ENCODE data around the gene MYL7.

The MYL7 gene

DNA sequence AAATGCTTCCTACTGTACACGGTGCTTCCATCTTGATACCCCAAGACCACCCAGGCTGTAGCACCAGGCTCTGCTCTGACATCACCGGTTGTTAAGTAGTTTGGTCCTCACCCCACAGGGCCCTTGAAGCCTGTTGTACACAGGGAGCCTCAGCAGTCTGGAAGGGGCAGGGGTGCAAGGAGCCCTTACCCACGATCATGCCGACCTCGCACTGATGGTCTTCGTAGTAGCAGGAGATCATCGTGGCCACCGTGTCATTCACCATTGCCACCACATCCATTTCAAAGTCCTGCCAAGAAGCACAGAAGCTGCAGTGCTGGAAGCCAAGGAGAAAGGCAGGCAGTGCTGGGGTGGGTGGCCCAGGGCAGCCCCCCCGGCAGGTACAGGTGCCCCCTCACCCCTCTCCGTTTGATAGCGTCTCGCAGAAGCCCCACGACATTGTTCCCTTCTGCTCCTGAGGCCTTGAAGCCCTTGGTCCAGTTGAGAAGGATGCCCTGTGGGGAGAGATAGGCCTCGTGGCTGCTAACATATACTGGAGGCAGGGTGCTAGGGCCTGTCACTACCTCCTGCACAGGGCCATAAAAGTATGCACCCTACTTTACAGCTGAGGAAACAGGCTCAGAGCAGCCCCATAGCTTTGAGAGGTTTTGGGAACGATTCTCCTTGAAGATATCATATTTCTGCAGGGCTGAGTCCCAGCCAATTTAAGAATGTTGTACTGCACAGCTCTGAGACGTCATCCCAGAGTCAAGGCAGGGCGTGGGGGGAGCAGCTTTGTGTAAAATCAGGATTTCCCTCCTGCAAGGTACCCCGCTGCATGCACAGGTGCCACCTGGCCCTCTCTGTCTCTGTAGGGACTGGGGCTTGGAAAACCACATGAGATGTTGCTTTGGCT is 8.7 kb upstream of the MYL7 start:
- no peak for FAIRE-seq

DNA sequence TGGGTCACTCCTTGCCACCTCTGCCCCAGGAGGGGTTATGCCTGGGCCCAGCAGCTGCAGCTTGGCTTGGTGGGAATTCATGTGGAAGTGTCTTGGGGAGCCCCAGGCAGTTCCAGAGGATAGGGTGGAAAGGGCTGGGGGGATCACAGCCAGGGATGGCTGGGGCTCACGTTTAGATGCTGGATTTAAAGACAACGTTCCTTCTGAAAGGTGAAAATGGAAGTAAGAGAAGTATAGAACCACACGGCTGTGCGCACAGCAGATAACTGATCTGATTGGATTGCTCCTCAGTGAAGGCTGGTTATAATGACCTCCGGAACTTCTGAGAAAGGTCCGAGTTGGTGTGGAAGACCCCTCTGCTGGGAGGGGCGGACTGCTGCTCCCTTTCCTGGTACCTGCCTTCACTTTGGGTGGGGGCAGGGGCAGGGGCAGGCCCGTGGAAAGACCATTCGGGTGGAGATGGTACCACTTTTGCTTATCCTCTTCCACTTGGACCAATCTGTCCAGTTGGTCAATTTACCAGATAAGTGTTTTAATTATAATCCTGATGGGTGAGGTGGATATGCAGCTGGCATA is 7.9 kb upstream of the MYL7 start:
- FAIRE-seq, result no peak

DNA sequence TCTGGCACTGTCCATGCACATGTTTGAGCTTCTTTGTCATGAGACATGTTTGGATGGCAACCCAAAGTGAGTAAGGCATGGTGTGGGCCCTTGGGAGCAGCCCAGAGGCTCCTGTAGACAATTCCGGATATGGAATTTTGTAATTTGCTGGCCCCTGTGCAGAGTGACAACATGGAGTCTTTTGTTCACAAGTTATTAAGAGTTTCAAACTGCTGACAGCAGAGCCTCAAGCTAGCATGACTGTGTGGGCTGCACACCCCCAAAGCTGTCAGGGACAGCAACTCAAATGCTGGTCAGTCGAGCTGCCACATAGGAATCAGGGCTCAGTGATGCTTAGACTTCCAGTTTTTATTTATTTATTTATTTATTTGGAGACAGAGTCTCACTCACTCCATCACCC is 7.0 kb upstream of the MYL7 start:
- FAIRE-seq, result no peak

DNA sequence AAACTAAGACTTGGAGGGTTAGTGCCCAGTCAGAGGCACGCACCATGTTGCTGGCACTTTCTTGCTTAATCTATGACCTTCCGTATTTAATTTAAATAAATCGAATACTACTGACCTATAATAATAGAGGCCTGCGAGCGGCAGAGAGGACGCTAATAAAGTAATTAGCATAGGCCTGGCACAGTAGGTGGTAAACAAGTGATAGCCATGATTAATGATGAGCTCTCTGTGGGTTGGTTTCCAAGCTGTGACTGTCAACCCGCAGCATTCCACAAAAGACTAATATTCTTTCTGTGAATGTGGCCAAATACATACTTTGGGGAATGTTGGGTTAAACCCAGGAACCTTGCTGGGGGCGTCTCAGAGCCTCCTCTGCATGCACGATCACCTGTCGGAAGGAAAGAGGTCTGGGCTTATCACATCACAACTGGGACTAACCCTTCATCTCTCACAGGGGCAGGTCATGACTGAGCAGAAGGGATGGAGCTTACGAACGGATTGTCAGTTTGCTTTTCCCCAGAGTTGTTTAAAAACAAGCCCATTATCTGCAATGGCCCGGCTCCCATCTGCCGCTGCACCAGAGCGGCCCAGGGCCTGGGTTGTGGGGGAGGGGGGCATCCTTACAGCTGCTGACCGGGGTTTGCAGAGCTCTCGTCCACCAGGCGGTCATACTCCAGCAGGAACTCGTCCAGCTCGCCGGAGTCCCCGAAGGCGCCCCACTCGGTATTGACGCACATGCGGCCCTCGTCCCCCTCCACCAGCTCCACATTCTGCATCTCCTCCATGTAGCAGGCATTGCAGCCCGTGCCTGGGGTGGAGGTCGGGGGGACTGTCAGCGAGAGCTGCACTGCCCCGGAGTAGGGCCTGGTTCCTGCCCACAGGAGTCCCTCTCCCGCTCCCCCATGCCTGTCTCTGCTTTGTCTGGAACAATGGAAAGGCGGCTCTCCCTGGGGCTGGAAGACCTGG is 6.2 kb upstream of the MYL7 start:
- FAIRE-seq, result no peak

DNA sequence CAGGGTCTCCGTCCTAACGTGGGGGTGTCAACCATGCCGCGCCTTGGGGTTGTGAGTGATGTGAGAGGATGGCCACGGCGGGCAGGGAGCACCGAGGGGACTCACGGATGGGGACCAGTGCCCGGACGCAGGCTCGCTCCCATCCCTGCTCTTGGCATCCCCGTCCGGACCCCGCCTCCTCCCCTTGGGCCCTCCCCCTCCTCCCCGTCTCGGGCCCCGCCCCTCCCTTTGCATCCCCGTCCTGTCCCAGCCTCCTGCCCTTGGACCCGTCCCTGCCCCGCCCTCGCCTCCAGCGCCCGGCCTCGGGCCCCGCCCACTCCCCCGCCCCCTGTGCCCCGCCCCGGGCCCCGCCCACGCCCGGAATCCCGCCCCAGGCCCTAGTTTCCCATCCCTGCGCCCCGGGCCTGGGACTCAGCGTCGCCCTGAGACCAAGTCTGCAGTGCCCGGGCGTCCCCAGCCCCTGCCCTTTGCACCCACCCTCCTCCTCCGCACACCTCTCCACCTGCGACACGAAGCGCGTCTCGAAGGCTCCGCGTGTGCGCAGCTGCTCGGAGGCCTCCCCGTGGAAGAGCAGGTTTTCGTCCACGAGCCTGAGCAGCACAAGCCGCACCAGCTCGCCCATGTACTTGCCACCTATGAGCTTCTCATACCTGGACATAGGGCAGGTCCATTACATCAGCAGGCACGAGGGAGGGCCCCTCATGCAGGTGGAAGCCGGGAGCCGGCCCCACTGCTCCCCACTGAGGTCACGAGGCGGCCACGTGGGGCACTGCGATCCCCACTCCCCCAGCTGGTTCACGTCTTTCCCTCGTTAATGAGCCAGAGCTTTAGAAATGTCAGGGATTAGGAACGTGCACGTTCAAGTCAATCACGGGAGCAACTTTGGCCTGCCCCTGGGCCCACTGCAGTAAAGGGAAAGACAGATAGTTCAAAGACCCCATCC is 5.1 kb upstream of the MYL7 start:
- no peak for FAIRE-seq

DNA sequence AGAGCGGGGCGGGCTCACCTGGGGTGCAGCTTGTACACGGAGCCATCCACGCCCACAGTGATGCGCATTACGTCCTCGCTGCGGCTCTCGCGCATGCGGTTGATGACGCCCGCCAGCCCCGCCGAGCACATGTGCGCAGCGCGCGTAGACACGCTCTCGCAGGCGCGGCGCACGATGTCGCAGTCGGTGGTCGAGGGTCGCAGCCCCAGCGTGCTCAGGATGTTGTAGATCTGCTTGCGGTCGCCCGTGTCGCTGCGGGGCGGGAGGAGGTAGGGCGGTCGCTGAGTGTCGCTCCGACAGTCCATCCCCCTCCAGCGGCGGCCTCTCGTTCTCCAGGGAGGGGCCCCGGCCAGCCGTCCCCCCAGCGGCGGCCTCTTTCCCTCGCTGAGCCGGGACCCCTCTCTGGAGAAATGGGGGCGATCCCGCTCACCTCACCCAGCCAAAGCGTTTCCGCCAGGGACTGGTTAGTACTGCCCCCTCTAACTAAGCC is 4.4 kb upstream of the MYL7 start:
- no peak for FAIRE-seq

DNA sequence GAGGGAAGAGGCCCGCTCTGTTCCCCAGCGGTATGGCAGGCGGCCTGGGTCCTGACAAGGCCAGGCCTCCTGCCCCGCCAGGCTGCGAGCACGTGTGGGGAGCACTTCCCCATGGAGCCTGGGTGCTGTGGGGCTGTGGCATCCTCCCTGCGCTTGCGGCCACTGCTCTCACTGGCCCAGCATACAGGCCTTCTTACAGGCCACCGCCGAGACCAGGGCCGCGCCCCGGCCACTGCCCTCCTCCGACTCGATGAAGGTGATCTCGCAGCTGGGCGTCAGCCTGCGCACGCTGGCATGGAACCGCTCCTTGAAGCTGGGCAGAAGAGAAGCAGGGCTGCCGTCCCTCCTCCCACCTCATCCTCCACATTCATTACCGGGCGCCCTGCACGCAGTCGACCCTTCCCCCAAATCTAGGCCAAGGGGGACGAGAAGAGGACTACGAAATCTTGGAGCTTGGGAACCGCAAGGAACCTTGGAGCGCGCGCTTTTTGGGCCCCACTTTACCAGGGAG is 3.9 kb upstream of the MYL7 start:
- FAIRE-seq, result no peak

DNA sequence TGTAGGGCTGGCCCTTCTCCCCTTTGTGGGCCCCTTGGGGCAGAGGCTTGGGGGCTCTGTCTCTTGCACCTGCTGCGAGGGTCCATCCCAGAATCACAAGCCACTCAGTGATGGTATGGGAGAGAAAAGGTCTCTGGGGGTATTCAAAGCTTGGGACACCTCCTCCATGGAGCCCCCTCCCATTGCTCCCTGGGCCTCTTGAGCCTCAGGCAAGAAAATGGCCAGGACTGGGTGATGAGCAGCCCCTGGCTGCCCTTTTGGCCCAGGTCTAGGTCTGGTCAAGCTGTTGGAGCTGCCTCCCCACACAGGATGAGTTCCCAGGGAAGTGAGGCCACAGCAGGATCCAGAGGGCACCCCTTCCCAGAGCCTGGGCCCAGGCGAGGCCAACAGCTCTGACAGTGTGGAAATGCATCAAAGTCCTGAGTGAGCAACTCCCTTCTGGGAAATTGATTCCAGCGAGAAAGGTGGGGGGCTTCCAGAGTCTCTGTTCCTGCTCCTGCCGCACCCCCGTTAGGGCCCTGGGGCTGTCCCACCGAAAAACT is 3.4 kb upstream of the MYL7 start:
- FAIRE-seq, result no peak

DNA sequence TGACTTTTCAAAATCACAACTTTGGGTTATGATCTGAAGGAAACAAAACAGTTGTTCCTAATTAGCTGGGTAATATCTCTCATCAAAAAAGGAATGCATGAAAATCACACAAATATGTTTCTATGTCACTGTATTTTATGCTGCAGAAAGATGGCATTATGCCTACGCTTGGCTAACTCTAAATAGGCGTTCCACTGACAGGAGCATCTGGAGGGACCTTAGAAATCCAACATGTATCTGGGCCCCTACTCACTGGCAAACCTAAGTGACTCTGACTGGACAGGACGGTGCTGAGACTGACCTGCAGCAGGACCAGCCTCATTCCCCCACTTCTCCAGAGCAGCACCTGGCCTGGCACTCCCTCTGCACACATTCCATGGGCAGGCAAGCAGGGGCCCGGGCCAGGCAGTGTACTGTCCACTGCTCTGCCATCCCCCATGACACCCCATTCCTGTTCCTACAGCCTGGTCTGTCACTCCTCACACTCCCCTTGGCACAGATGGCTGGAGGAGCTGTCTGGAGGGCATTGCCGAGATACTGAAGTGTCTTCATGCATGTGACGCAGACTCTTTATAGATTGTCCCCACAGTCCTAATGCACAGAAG is 2.6 kb upstream of the MYL7 start:
- no peak for FAIRE-seq

DNA sequence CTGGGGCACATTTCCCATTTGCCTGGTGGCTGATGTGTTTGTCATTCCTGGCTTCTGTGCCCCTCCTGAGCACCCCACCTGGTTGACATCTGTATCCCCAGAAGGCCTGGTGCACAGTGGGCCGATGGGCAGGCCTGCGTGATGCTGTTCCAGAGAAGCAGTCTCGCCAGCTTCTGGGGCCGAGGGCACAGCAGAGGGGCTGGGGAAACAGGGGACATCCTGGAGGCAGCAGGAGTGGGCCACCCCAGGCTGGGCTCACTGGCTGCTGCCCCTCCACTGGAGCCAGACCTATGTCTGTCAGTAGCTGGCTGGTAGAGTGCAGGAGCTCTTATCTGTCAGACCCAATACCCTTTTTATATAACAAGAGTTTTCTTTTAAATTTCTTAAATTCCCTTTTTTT is 896 bp upstream of the MYL7 start:
- no peak for FAIRE-seq

DNA sequence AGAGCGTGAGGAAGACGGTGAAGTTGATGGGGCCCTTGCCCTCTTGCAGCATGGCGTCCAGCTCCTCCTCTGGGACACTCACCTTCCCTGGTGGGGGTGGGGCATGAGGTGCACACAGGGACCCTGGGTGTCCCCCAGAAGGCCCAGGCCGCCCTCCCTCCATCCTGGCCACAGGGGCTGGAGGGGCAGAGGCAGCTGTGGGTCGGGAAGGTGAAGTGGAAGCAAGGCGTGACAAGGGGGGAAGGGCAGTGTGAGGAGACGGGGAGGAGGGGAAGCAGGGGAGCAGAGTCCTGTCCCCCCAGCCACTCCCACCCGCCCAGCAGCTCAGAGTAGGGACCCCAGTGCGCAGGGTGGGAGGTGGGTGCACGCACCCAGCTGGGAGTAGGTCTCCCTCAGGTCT is 791 bp downstream of the MYL7 start:
- FAIRE-seq, result no peak

DNA sequence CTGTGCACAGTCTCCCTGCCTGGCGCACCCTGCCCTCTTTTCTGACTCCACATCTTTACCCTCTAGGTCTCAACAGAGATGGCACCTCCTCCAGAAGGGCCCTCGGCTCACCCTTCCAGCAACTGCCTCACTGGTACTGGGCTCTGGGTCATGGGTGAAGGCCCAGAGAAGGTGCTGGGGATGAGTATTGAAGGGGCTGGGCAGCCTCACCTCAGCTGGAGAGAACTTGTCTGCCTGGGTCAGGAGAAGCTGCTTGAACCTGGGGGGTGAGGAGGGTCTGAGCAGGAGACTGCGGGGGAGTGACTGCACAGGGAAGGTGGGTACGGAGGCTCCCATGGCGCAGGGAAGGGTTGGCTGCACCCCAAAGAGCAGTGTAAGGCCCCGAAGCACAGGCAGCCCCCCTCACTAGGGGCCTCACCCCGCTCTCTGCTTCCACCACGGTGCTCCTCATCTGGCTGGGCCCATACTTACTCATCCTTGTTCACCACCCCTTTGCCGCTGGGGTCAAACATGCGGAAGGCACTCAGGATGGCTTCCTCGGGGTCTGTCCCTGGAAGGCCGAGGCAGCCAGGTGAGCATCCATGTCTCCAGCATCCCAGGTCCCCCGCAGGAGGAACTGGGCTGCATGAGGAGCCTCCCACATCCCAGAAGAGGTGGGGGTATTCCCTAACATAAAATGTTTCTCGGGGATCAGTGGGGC is 1.7 kb downstream of the MYL7 start:
- no peak for FAIRE-seq

DNA sequence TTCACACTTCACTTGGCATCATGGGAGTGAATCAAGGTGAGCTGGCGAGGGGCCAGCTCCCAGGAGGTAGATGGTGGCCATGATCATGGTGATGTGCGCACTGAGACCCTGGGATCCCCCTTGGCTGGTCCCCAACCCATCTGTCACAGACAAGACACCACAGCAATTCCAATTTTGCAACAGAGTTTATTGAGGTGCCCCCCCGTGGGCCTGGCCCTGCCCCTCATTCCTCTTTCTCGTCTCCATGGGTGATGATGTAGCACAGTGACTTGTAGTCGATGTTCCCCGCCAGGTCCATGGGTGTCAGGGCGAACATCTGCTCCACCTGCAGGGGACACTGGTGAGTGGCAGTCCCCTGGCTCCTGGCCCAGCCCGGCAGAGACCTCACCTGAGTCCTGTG is 2.4 kb downstream of the MYL7 start:
- FAIRE-seq, result no peak

DNA sequence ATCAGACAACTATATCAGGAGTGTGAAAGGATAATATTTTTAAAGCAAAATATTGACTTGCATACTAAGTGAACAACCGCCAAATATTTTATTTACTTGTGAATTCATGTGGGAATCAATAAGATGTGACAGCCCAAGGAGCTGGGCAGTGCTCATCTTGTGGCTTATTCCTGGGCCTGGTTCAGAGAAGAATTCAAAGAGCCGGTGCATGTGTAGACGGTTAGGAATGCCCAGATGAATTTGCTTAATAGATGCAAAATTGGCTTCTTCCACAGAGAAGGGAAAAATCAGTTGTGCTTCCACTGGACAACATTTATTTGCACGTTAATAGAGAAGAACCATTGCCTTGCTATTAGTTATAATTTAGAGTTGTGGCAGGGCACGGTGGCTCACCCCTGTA is 4.4 kb downstream of the MYL7 start:
- no peak for FAIRE-seq

DNA sequence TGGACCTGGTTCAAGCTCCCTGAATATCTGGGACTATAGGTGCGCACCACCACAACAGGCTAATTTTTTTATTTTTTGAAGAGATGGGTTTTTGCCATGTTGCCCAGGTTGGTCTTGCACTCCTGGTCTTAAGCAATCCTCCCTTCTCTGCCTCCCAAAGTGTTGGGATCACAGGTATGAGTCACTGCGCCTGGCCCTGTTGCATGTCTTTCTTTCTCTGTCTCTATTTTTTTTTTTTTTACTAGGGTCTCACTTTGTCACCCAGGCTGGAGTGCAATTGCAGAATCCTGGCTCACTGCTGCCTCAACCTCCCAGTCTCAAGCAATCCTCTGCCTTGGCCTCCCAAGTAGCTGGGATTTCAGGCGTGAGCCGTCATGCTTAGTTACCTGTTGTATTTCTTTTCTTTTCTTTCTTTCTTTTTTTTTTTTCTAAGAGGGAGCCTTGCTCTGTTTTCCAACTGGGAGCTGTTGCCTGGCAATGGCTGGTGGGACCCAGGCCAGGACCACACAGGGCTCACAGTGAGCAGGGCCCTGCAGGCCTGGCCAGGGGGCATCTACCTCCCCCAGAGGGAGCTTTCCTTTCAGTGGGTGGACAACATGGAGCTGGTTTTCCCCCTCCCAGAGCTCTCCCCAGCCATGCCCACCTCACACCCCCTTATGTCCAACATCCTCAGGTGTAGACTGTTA is 6.0 kb downstream of the MYL7 start:
- FAIRE-seq, result no peak

DNA sequence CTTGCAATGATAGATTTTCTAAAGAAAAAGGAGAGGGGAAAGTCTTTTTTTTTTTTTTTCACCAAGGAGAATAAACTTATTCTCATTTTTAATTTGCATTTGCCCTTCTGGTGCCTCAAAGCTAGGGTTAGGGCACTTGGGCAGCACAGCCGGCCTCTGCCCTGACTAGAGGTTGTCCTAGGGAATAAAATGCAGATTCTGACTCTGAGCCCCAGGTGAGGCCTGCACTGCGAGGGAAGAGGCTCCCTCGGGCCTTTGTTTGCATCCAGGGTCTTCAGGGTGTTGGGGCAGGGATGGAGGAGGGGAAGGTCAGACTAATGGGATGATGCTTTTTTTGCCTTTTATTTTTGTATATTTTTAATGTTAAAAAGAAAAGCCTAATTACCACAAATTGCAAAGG is 7.8 kb downstream of the MYL7 start:
- no peak for FAIRE-seq

DNA sequence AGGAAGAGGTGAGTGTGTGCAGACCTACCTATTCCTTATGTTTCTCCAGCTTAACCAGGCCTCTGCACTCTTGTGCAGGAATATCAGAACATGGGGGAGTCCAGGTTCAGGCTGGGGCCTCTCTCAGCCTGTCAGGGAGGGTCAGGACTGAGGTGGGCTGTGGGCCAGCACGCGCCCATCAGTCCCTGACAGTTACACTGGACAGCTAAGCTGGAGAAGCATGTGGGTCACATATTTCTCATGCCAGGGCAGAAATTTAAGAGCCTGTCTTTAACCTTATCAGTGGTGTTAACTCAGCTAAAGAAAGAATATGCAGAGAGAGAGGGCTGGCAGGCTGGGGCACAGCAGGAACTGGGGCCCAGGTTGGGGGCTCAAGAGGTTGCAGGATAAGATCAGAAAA is 9.1 kb downstream of the MYL7 start:
- no peak for FAIRE-seq

DNA sequence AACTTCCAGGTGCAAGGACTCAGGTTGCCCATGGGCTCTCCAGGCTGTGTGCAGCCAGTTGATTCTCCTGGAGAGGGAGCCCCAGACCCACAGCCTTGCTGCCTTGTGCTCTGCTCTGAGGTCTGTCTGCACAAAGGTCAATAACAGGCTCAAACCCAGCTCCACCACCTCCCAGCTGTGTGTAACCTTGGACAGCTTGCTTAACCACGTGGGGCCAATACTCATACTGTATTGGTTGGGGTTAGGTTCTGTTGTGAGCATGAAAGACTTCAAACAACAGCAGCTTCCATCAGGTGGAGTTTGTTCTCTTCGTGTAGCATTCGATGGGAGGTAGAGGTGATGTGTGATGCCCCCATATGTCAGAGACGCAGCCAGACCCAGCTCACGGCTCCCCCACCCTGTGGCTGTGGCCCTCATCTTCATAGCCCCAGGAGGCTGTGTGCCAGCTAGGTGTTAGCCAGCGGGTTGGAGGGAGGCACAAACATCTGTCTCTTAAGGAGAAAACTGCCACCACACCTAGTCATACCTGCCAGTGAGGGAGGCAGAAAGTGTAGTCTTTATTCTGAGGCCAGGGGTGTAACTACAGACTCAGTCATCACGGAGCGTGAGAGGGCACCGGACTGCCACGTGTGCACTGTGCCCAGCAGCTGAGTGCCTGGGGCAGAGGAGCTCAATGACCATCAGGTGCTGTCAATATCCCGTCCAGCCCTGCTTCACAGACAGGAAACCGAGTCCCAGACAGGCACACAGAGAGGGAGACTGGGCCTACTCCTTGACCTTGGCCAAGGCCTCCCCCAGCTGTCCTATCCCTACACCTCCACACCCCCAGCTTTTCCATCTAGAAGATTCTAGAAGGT is 9.7 kb downstream of the MYL7 start:
- FAIRE-seq, result no peak

All from A204.1 (cell line).